Measurements from ENCODE around the gene CD163L1.

- TF ChIP-seq CTCF (IDR thresholded peaks at IDR 0.05), result no peak
- no peak for TF ChIP-seq POLR2A (IDR thresholded peaks at IDR 0.05)
- TF ChIP-seq EP300 (IDR thresholded peaks at IDR 0.05), result no peak
These were observed 121.4 kb downstream of the CD163L1 start for GRCh38 chr12:7322599-7322998.
